GM19240 (cell line): Measurements from ENCODE around the gene PRAMEF1.
"Not testable (repeated sequence)": the region's sequence is repeated elsewhere in the genome, so short reads cannot be mapped to it uniquely, and the experiment has no call there.

ENCODE experiments used
- DNase-seq: peaks from one replicate; pipeline ENCODE4 v3.0.0; 2011; ENCODE audit warnings: low spot score; ENCODE audit not compliant: insufficient read length

Gene PRAMEF1

GRCh38 chr1:12775443-12775842 lies 15.8 kb upstream of the PRAMEF1 start:
- no peak for DNase-seq

DNA sequence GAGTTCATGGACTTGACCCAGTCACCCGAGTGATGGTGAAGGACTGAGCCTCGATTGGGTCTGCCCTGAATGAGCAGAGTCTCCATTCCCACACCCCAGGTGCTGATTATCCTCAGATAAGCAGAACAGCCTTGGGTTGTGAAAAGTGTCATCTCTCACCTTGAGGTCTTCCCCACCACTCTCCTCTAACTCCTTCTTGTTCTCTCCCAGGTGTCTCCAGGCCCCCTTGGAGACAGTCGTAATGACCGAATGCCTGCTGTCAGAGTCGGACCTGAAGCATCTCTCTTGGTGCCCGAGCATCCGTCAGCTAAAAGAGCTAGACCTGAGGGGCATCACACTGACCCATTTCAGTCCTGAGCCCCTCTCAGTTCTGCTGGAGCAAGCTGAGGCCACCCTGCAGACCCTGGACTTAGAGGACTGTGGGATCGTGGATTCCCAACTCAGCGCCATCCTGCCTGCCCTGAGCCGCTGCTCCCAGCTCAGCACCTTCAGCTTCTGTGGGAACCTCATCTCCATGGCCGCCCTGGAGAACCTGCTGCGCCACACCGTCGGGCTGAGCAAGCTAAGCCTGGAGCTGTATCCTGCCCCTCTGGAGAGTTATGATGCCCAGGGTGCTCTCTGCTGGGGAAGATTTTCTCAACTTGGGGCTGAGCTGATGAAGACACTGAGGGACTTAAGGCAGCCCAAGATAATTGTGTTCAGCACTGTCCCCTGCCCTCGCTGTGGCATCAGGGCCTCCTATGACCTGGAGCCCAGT lies 14.2 kb upstream of the PRAMEF1 start:
- no peak for DNase-seq

DNA sequence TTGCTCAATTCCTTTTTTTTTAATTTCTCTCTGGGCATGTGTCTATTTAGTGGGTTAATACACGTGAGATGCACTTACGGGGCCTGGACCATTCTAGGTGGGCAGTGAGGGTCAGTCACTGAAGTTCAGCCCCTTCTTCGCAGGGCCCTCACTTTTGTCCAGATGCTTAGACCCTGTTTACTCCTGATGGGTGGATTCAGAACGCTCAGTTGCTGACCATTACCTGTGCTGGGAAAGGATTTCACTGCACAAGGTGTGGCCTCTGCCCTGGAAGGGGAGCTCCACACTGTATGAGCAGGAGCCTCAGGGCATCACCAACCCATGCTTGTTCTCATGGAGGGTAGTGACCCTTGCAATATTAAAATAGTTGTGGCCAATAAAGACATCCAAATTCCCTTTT lies 13.1 kb upstream of the PRAMEF1 start:
- no peak for DNase-seq

- DNase-seq, result no peak
Observed at GRCh38 chr1:12778907-12779306, 12.3 kb upstream of the PRAMEF1 start.

DNA sequence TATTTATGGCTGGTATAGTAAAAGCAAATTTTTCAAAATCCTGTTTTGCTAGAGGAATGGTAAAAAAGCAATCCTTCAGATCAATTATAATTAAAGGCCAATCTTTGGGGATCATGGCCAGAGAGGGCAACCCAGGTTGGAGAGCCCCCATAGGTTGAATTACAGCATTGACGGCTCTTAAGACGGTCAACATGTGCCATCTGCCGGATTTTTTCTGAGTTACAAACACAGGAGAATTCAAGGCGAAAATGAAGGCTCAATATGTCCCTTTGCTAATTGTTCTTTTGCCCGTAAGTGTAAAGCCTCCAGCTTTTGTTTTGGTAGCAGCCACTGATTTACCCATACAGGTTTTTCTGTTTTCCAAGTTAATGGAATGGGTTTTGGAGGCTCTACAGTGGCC lies 9.7 kb upstream of the PRAMEF1 start:
- not testable (repeated sequence) for DNase-seq

GRCh38 chr1:12783783-12784182 lies 7.4 kb upstream of the PRAMEF1 start:
- not testable (repeated sequence) for DNase-seq

- DNase-seq, result not testable (repeated sequence)
Observed at GRCh38 chr1:12784729-12785128, 6.5 kb upstream of the PRAMEF1 start.

DNA sequence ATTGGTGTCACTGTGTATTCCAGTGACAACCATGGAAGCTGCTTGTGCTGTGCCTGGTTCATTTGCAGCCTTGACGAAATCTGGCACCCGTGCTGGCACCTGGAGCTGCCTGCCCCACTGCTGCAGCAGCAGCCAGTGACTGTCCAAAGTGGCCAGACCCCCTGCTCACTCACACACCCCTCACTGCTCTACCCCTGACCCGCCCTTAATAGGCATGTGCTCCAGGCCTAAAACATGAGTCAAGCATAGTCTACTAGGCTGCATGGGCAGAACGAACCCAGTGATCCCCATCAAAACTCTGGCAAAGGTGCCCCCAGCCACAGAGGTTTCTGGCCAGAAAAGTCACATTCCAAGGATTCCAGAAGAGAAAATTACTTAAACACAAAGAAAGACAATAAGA lies 7.7 kb downstream of the PRAMEF1 start:
- DNase-seq, result no peak

- no peak for DNase-seq
Observed at GRCh38 chr1:12799730-12800129, 8.5 kb downstream of the PRAMEF1 start.

DNA sequence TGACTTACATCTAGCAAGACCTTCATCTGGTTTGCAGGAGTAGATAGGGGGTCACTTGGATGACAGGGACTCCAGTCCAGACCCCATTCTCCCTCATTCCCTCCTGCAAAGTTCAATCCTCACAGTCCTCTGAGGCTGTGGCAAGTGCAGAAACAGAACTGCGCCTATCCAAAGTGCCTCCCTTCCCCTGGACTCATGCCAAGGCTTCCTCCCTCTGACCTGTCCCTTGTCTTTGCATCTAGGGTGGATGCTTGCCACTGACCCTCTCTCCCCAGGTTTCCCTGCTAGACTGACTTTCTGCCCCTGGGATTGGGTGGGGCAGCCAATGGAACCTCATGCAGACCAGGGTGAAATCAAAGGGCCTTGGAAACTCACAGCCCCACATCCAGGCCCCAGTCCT lies 18.7 kb downstream of the PRAMEF1 start:
- DNase-seq, result no peak

DNA sequence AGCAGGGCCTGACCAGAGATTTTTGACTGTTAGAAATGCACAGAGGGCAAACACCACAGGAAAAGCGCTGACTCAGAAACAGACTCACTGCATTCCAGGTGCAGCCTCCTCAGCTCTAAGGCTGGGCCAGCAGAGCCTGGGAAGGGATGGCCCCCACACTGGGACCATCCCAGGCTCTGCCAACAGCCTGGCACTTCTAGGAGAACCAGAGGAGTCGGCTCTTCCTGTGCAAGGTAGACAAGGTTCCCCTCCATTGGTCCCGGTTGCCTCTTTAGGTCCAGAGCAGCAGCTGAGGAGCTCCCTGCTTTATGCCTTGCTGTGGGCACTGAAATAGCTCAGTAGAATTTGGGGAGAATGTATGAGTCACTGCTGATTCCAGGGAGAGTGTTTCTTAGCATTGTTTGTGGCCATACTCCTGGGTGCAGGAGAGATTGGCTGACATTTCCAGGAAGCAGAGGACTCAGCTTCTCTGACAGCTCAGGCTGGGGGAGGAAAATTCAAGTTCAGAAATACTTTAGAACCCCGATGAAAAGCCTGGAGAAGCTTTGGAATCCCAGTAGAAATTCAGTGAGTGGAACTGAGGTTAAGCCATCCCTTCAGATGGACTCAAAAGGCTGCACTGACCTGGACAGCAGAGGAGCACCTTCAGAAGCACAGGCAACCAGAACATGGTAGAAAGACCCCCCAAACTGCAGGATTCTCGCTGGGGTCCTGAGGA lies 19.7 kb downstream of the PRAMEF1 start:
- DNase-seq, result no peak

DNA sequence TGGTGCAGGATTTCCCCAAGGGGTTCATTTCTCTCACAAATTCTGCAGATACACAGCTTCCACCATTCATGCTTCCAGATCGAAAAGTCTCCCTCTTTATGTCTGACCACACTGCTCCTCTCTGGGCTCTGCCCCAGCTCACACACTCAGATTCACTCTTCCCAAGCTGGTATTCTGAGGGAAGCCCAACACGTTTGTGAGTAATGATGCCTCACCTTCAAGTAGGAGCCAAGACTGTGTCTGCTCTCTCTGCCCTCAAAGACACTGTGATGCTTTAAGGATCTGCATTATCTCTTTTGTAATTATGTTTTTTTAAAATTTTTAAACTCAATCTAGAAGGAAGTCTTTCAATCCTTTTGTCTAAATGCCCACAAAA lies 20.2 kb downstream of the PRAMEF1 start:
- DNase-seq, result no peak

- not testable (repeated sequence) for DNase-seq
Observed at GRCh38 chr1:12819061-12819460, 27.9 kb downstream of the PRAMEF1 start.

DNA sequence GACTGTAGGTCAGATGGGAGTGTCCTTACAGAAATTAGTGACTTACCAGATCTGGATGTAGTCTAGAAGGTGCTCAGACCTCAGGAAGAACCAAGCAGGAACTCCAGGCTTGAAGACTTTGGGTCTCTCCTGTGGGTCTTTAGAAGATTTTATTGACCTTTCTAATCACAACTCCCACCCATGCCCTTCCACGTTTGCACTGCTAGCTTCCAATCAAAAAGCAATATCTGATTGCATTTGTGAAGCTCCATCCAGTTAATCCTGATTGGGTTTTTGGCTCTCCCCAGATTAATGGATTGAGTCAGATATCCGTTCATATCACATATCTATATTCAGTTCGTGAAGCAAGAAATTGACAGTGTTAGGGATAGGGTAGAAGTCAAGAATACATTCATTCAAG lies 40.1 kb downstream of the PRAMEF1 start, which contains the start of gene PRAMEF11:
PRAMEF11 (minus strand) TSS at position 101 of the 400 bp plus-strand sequence. CDS start 2,621 bp downstream, outside the sequence.
- DNase-seq, result not testable (repeated sequence)

GRCh38 chr1:12833251-12833650 lies 42.1 kb downstream of the PRAMEF1 start:
- DNase-seq, result not testable (repeated sequence)
